GM21717 (cell line): ENCODE measurements around the gene ALKBH6.

Experiments
- ATAC-seq: cut with Tn5 transposase; IDR thresholded peaks from one replicate; pipeline ENCODE4 v1.9.1; 2021; ENCODE audit warnings: mild to moderate bottlenecking, moderate library complexity; ENCODE audit not compliant: unreplicated experiment

ALKBH6 gene

DNA sequence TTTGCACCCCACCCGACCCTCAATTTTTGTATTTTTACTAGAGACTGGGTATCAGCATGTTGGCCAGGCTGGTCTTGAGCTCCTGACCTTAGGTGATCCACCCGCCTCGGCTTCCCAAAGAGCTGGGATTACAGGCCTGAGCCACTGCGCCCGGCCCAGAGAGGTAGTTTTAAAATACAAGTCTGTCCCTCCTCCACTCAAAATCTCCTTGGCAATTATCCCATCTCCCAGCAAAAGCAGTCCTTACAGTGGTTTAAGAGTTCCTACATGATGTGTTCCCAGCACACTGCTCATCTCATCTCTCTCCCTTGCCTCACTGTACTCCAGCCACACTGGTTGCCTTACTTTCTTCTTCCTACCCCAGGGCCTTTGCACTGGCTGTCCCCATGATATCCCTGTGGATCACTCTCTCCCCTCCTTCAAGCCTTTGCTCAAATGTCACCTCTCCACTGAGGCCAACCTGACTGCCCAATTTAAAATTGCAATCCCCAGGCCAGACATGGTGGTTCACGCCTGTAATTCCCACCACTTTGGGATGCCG, 53.5 kb downstream of the ALKBH6 start:
- ATAC-seq, result no peak

DNA sequence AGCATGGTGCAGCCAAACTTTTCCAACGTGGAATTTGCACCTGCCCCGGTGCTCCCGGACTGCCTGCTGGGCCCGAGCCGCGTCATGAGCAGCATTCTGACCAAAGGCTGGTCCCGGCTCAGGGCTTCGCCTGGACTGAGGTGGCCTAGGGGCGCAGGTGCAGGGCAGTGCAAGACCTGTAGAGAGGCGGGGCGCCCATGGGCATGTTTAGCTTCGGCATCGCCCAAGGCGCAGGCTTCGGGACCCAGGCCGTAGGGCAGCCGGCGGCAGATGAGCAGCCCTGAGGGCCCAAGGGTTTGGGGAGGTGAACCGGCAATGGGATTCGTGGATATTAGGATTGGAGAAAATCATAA, 54.1 kb downstream of the ALKBH6 start:
- ATAC-seq, result no peak
